ENCODE measurements around the gene ESYT2. TPM values are rescaled to one million over a fixed set of nuclear protein-coding genes. Genes with fewer than 3 reads are reported as not detected.

Gene ESYT2
- total RNA-seq, 1 donor from 2014 or later, result 53.1 TPM

DNA sequence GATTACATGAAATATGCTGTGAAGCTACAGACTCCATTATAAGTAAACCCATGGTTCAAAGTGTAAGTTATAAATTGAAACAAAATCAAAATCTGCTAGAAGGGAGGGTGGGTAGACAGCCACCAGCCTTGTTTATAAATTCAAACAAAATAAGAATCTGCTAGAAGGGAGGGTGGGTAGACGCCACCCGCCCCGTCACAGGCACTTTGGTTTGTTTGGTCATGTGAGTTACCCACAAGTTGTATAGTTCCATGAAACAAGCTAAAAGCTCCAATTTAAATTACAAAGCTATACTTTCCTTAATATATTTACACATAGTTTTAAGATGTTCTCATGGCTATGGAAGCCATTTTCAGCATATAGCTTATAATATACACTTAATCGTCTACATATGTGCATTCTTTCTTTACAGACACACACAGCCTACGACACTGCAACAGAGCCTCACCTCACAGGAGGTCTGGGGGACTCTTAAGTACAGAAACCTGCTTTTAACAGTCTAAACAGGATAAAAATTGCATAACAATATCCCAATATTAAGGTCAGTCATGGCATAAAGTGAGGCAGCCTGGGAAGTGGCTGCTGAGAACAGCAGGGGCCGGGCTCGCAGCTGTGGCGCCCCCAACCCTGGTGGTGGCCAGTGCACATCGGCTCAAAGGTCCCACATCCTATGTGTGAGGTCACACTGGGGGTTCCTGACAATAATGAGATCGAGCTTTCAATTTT lies 96.7 kb downstream of the ESYT2 start:
- H3K36me3 ChIP-seq (ENCODE audit: control insufficient read depth, insufficient read depth, low read length), result peaks cover 1% of the 10 kb centered on the region
- DNase-seq (ENCODE audit: low read depth), result no peak
- H3K4me3 ChIP-seq (ENCODE audit: low read depth, low read length), result no peak overlapping the region
- no peaks in the 10 kb centered on the region for H3K27me3 ChIP-seq (ENCODE audit: control insufficient read depth, insufficient read depth, low read length)
- TF ChIP-seq, protein P1, sequence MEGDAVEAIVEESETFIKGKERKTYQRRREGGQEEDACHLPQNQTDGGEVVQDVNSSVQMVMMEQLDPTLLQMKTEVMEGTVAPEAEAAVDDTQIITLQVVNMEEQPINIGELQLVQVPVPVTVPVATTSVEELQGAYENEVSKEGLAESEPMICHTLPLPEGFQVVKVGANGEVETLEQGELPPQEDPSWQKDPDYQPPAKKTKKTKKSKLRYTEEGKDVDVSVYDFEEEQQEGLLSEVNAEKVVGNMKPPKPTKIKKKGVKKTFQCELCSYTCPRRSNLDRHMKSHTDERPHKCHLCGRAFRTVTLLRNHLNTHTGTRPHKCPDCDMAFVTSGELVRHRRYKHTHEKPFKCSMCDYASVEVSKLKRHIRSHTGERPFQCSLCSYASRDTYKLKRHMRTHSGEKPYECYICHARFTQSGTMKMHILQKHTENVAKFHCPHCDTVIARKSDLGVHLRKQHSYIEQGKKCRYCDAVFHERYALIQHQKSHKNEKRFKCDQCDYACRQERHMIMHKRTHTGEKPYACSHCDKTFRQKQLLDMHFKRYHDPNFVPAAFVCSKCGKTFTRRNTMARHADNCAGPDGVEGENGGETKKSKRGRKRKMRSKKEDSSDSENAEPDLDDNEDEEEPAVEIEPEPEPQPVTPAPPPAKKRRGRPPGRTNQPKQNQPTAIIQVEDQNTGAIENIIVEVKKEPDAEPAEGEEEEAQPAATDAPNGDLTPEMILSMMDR (IDR thresholded peaks at IDR 0.05; ENCODE audit: insufficient read depth, low read length, poor library complexity, severe bottlenecking), result no peak

DNA sequence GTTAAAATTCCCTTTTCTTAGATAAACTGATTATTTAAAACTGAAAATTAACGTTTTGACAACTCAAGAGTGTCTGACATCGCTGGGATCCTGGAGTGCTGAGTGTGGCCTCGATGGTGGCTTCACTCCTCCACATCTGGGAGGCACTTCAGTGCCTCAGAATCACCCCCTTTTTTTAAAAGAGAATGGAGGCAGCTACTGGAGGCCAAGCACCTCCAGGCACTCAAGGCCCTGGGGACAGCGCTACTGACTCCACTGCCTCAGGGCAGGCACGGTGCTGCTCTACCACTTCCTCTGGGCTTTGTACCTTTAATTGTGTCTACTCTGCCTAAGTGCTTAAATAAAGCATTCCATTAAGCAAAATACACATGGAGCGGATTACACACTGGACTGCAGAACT lies 97.5 kb downstream of the ESYT2 start:
- Histone ChIP-seq H3K4me3 (ENCODE audit: low read depth, low read length) (no peak overlapping the region), H3K27me3 (ENCODE audit: control insufficient read depth, insufficient read depth, low read length) (no peaks in the 10 kb centered on the region), H3K36me3 (ENCODE audit: control insufficient read depth, insufficient read depth, low read length) (peaks cover 1% of the 10 kb centered on the region)
- TF ChIP-seq, protein P1 (IDR thresholded peaks at IDR 0.05; ENCODE audit: insufficient read depth, low read length, poor library complexity, severe bottlenecking), result no peak
- DNase-seq (ENCODE audit: low read depth), result no peak

DNA sequence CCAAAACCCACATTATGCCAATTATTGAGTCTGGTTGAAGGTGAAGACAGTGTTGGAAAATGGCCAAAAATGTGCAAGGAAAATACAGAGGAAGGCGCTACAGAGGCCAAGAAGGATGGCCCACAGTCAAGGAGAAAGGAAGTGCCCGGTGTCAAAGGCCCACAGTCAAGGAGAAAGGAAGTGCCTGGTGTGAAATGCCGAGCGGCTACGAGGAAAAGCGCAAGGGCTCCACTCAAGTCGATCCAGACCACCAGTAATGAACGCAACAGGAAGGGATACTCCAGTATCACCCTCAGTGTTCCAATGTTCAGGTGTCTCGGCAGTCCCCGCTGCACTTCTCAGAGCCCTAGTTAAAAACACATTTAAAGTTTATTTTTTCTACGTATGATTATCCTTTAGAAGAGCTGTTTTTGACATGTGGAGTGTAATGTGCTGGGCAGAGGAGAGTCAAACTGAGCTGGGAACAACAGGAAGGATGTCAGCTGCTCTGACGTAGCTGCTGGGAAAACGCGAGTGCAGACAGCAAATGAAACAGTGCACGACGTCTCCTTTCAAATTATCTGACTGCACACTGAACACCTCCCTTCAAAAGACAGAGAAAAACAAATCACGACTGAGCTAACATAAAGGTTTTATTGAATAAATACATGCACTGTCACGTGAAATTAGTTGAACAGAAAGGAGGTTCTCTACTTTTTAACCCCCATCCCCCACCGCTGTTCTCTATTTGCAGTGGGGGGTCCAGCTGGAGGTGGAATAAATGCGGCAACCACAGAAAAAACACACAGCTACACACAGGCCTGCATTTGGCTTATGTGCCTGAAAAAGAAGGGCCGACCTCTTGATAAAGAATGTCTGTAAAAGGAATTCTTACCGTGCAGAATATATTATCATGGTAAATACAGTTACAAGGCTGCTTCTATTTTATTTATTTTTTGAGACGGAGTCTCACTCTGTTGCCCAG lies 98.6 kb downstream of the ESYT2 start:
- Histone ChIP-seq H3K36me3 (ENCODE audit: control insufficient read depth, insufficient read depth, low read length) (peaks cover 1% of the 10 kb centered on the region), H3K4me3 (ENCODE audit: low read depth, low read length) (no peak overlapping the region), H3K27me3 (ENCODE audit: control insufficient read depth, insufficient read depth, low read length) (no peaks in the 10 kb centered on the region)
- no peak for DNase-seq (ENCODE audit: low read depth)
- TF ChIP-seq, protein P1 (IDR thresholded peaks at IDR 0.05; ENCODE audit: insufficient read depth, low read length, poor library complexity, severe bottlenecking), result no peak

DNA sequence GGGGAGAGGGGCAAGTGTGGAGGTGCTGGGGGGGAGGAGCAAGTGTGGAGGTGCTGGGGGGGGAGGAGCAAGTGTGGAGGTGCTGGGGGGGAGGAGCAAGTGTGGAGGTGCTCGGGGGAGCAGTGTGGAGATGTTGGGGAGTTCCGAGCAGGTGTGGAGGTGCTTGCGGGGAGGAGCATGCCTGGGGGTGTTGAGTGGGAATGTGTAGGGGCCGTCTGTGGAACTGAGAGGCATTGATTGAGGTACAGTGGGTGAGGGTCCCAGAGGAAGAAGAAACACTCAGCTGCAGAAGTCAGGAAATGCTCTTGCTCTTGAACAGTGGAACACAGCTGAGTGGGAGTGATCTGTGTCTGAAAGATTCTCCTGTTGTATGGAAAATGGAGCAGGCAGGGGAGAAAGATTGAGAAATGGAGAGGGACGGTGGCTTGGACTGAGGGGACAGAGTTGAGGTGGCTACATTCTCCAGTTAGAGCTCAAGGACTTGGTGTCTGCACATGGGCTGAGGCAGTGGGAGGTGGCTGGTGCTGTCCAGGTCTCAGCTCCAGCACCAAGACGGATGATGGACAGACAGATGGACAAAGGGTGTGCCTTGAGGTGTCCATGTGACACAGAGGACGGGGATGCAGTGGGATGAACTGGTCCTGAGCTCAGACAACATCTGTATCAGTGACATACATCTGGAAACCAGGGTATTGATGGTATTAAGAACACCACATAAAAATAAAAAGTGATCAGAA lies 99.5 kb downstream of the ESYT2 start:
- Histone ChIP-seq H3K27me3 (ENCODE audit: control insufficient read depth, insufficient read depth, low read length) (no peaks in the 10 kb centered on the region), H3K4me3 (ENCODE audit: low read depth, low read length) (no peak overlapping the region), H3K36me3 (ENCODE audit: control insufficient read depth, insufficient read depth, low read length) (peaks cover 1% of the 10 kb centered on the region)
- TF ChIP-seq, protein P1 (IDR thresholded peaks at IDR 0.05; ENCODE audit: insufficient read depth, low read length, poor library complexity, severe bottlenecking), result no peak
- no peak for DNase-seq (ENCODE audit: low read depth)

DNA sequence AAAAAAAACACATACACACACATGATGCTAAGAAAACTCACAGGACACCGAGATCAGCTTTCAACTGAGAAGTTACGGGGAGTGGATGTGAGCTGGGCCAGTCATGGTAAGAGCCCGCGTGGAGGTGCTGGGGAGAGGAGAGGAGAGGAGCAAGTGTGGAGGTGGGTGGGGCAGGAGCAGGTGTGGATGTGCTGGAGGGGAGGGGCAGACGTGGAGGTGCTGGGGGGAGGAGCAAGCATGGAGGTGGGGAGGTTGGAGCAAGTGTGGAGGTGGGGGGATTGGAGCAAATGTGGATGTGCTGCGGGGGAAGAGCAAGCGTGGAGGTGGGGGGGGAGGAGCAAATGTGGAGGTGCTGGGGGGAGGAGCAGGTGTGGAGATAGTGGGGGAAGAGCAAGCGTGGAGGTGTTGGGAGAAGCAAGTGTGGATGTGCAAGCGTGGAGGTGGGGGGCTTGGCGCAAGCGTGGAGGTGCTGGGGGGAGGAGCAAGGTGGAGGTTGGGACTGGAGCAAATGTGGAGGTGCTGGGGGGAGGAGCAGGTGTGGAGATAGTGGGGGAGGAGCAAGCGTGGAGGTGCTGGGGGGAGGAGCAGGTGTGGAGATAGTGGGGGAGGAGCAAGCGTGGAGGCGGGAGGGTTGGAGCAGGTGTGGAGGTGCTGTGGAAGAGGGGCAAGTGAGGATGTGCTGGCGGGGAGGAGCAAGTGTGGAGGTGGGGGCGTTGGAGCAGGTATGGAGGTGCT lies 100.2 kb downstream of the ESYT2 start:
- Histone ChIP-seq H3K36me3 (ENCODE audit: control insufficient read depth, insufficient read depth, low read length) (peaks cover 1% of the 10 kb centered on the region), H3K4me3 (ENCODE audit: low read depth, low read length) (no peak overlapping the region), H3K27me3 (ENCODE audit: control insufficient read depth, insufficient read depth, low read length) (no peaks in the 10 kb centered on the region)
- TF ChIP-seq, protein P1 (IDR thresholded peaks at IDR 0.05; ENCODE audit: insufficient read depth, low read length, poor library complexity, severe bottlenecking), result no peak
- no peak for DNase-seq (ENCODE audit: low read depth)
